CD4-positive, alpha-beta memory T cell (primary cell): ENCODE results near the gene IL20RB. TPM values are rescaled to one million over a fixed set of nuclear protein-coding genes. Genes with fewer than 3 reads are reported as not detected.
"Not testable (repeated sequence)": the region's sequence is repeated elsewhere in the genome, so short reads cannot be mapped to it uniquely, and the experiment has no call there.

Experiments
- CTCF ChIA-PET: fragments of 350-600 bp; sonication (Branson Sonifier 250); formaldehyde crosslinking; loops from one replicate; lab custom pipeline; 2021; ENCODE audit warnings: inconsistent platforms; ENCODE audit not compliant: partially characterized antibody; lab: Charles Lee
- POLR2A ChIA-PET: fragments of 350-600 bp; sonication (Branson Sonifier 250); formaldehyde crosslinking; loops from one replicate; lab custom pipeline; 2021; ENCODE audit not compliant: partially characterized antibody; lab: Charles Lee
- DNase-seq, 5 donors: peaks; one replicate each; pipeline versions ENCODE4 v3.0.0 to v3.0.0-alpha.2; 2020 to 2022; ENCODE audit warnings: mixed read lengths in 1 of 5
- H3K27ac ChIP-seq: one replicate; pipeline ENCODE4 v1.7.0; 2013; ENCODE audit warnings: low read depth, low read length
- H3K27me3 ChIP-seq: 2 replicates; pipeline ENCODE4 v1.7.0; 2013; ENCODE audit warnings: mild to moderate bottlenecking, low read length, moderate library complexity; ENCODE audit not compliant: insufficient read depth
- H3K36me3 ChIP-seq: 2 replicates; pipeline ENCODE4 v1.7.0; 2013; ENCODE audit warnings: mild to moderate bottlenecking, low read length, moderate library complexity; ENCODE audit not compliant: insufficient read depth
- H3K4me1 ChIP-seq: 2 replicates; pipeline ENCODE4 v1.7.0; 2013; ENCODE audit warnings: mild to moderate bottlenecking, low read length, moderate library complexity; ENCODE audit not compliant: insufficient read depth
- H3K4me3 ChIP-seq, 2 donors: one replicate each; pipeline ENCODE4 v1.7.0; 2013; ENCODE audit warnings: low read length in 2 of 2, mild to moderate bottlenecking in 1 of 2
- H3K9me3 ChIP-seq, 2 donors: one replicate each; pipeline ENCODE4 v1.7.0; 2013; ENCODE audit warnings: low read length in 2 of 2, control low read depth in 1 of 2; ENCODE audit not compliant: control insufficient read depth in 1 of 2
- H3K27ac Mint-ChIP-seq, 7 donors: one replicate each; pipeline ENCODE4 v1.8.0; 2020 to 2021; ENCODE audit warnings: mixed read lengths in 7 of 7, mild to moderate bottlenecking in 6 of 7, inconsistent platforms in 3 of 7, moderate library complexity in 3 of 7
- H3K27me3 Mint-ChIP-seq, 2 donors: one replicate each; pipeline ENCODE4 v1.8.0; 2020 to 2021; ENCODE audit warnings: mixed read lengths in 2 of 2
- H3K36me3 Mint-ChIP-seq, 2 donors: one replicate each; pipeline ENCODE4 v1.8.0; 2020 to 2021; ENCODE audit warnings: mixed read lengths in 2 of 2, inconsistent platforms in 1 of 2, mild to moderate bottlenecking in 1 of 2
- H3K4me1 Mint-ChIP-seq, 4 donors: one replicate each; pipeline ENCODE4 v1.8.0; 2020 to 2021; ENCODE audit warnings: mixed read lengths in 4 of 4, mild to moderate bottlenecking in 1 of 4
- H3K4me3 Mint-ChIP-seq, 8 donors: one replicate each; pipeline ENCODE4 v1.8.0; 2020 to 2021; ENCODE audit warnings: mixed read lengths in 8 of 8, mild to moderate bottlenecking in 7 of 8, moderate library complexity in 6 of 8, inconsistent platforms in 3 of 8
- H3K9me3 Mint-ChIP-seq, 8 donors: one replicate each; pipeline ENCODE4 v1.8.0; 2020 to 2021; ENCODE audit warnings: mixed read lengths in 8 of 8, mild to moderate bottlenecking in 5 of 8, inconsistent platforms in 3 of 8, moderate library complexity in 1 of 8
- intact Hi-C: fragments of 100-400 bp; cut with micrococcal nuclease; formaldehyde crosslinking; loops from one replicate; pipeline ENCODE4 v1.15.1; 2023
- polyA plus RNA-seq, 2 donors: library from polyadenylated mRNA; unstranded; fragments of 300-500 nt; fragmentation: Illumina TruSeq; gene quantifications; one replicate each; pipeline ENCODE4 v1.2.3, GENCODE V29; 2021
- total RNA-seq, 2 experiments: library from RNA; stranded (reverse); gene quantifications; one replicate each; pipeline ENCODE4 v1.2.3, GENCODE V29; 2021

The IL20RB gene
- total and polyA plus RNA-seq, 4 experiments from 2014 or later, result 1.4 to 2.7 (median 1.5) TPM; not detected in 1

DNA sequence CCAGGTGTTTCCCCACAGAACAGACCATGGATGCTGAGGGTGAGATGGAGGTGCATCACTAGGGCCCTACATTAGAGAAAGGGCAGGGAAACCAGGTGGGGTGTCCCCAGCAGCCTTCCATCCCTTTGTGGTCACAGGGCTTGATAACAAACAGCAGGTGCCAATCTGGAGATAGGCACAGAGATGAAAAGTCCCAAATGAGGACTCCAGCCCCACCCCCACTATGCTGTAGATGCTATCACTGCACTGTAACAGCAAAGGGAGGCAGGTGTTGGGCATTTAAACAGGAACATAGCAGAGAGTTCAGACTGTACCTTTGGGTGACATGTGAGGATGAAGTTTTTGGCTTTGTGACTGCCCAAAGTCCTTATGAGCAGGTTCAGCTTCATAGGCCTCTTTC is 21.4 kb downstream of the IL20RB start:
- no peak for DNase-seq
- no peaks in the 10 kb centered on the region for H3K4me1 ChIP-seq
- H3K4me3 ChIP-seq, result no peak overlapping the region
- H3K4me3 Mint-ChIP-seq, result no peak overlapping the region
- H3K36me3 ChIP-seq, result no peaks in the 10 kb centered on the region
- no peak overlapping the region for H3K27ac ChIP-seq
- H3K4me1 Mint-ChIP-seq, result no peaks in the 10 kb centered on the region
- ChIA-PET POLR2A (no interaction called here), CTCF (interaction anchor here (0.9 kb wide), 1 partner anchor 117 kb away, joined by 3 read pairs; the partner anchor contains the start of gene NCK1)
- H3K27ac Mint-ChIP-seq, result no peak overlapping the region
- intact Hi-C loops, result no loop called here
- no peaks in the 10 kb centered on the region for H3K27me3 Mint-ChIP-seq
- no peaks in the 10 kb centered on the region for H3K9me3 ChIP-seq
- H3K9me3 Mint-ChIP-seq, result peaks cover 0 to 17% (median 10%) of the 10 kb centered on the region in 8 donors
- peaks cover 3 to 18% of the 10 kb centered on the region in 2 donors for H3K36me3 Mint-ChIP-seq
- no peaks in the 10 kb centered on the region for H3K27me3 ChIP-seq

DNA sequence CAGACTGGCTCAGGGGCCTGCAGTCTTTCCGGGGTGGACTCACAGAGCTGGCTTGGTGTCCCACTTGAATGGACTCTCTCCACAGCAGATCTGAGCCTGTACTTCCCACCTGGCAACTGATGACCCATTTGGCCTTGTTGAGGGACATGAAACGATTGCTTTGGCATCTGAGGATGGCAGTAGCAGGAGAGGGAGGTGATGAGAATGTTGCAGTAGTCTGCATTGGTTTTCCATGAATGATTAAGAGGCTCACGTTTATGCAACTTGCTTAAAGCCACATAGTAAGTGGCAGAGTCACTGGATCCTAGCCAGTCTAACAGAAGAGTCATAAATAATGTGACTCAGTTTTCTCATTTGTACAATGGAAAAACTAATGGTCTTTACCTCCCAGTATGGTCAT is 21.9 kb downstream of the IL20RB start:
- Mint-ChIP-seq H3K36me3 (peaks cover 3 to 16% of the 10 kb centered on the region in 2 donors), H3K4me3 (no peak overlapping the region), H3K27ac (no peak overlapping the region), H3K4me1 (peaks cover 0 to 2% (median 0%) of the 10 kb centered on the region in 4 donors), H3K27me3 (no peaks in the 10 kb centered on the region), H3K9me3 (peaks cover 0 to 13% (median 5%) of the 10 kb centered on the region in 8 donors)
- no peak for DNase-seq
- H3K27ac ChIP-seq, result no peak overlapping the region
- H3K4me1 ChIP-seq, result no peaks in the 10 kb centered on the region
- CTCF ChIA-PET, result no interaction called here
- intact Hi-C loops, result no loop called here
- H3K4me3 ChIP-seq, result no peak overlapping the region
- POLR2A ChIA-PET, result no interaction called here
- H3K36me3 ChIP-seq, result no peaks in the 10 kb centered on the region
- H3K27me3 ChIP-seq, result no peaks in the 10 kb centered on the region
- no peaks in the 10 kb centered on the region for H3K9me3 ChIP-seq

DNA sequence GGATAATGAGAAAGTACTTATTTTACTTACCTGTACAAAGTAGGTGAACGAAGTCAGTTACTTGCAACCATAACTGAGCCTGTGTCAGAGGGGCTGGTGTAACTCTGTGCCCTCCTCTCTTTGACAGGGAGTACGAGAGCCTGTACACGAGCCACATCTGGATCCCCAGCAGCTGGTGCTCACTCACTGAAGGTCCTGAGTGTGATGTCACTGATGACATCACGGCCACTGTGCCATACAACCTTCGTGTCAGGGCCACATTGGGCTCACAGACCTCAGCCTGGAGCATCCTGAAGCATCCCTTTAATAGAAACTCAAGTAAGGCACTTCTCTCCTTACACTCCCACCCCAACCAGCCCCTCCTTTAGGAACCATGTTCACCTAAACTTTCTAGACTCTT is 24.2 kb downstream of the IL20RB start:
- H3K4me1 Mint-ChIP-seq, result peaks cover 0 to 5% (median 1%) of the 10 kb centered on the region in 4 donors
- Histone ChIP-seq H3K27me3 (no peaks in the 10 kb centered on the region), H3K4me1 (no peaks in the 10 kb centered on the region), H3K4me3 (no peak overlapping the region), H3K36me3 (no peaks in the 10 kb centered on the region), H3K9me3 (no peaks in the 10 kb centered on the region), H3K27ac (no peak overlapping the region)
- no peak overlapping the region for H3K27ac Mint-ChIP-seq
- H3K9me3 Mint-ChIP-seq, result no peaks in the 10 kb centered on the region
- H3K27me3 Mint-ChIP-seq, result no peaks in the 10 kb centered on the region
- peaks cover 2 to 11% of the 10 kb centered on the region in 2 donors for H3K36me3 Mint-ChIP-seq
- no peak overlapping the region for H3K4me3 Mint-ChIP-seq
- CTCF ChIA-PET, result no interaction called here
- DNase-seq, result no peak
- POLR2A ChIA-PET, result no interaction called here
- intact Hi-C loops, result no loop called here

- intact Hi-C loops, result no loop called here
- CTCF ChIA-PET, result no interaction called here
- POLR2A ChIA-PET, result no interaction called here
These were observed 24.8 kb downstream of the IL20RB start for GRCh38 chr3:136982520-136983138.

DNA sequence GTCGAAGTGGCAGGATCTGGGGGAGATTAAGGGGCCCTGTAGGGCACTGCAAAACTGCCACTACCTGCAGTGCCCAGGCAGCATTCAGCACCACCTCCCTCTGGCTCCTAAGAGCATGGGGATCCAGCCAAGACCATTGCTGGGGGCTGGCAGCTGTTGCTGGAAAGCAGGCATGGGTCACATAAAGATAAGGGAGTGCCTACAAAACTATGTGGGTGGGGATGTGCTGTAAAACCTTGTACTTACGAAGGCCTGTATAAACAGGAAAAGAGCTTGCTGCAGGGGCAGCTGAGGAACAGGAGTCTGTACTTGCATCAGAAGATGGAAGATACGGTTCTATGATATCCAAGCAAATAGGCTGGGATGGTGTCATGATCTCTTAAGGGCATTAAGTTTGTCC is 27.1 kb downstream of the IL20RB start:
- H3K36me3 ChIP-seq, result no peaks in the 10 kb centered on the region
- H3K9me3 Mint-ChIP-seq, result no peaks in the 10 kb centered on the region
- POLR2A ChIA-PET, result no interaction called here
- H3K4me3 Mint-ChIP-seq, result peak overlapping the region in 1 of 8 donors; percentile 49
- intact Hi-C loops, result no loop called here
- H3K36me3 Mint-ChIP-seq, result peaks cover 2 to 11% of the 10 kb centered on the region in 2 donors
- no peaks in the 10 kb centered on the region for H3K27me3 ChIP-seq
- H3K4me1 Mint-ChIP-seq, result peaks cover 0 to 5% (median 1%) of the 10 kb centered on the region in 4 donors
- H3K27ac Mint-ChIP-seq, result peak overlapping the region in 2 of 7 donors; percentile 41 to 70
- H3K27me3 Mint-ChIP-seq, result no peaks in the 10 kb centered on the region
- no peak for DNase-seq
- no peak overlapping the region for H3K27ac ChIP-seq
- H3K4me3 ChIP-seq, result no peak overlapping the region
- CTCF ChIA-PET, result no interaction called here
- H3K9me3 ChIP-seq, result no peaks in the 10 kb centered on the region
- no peaks in the 10 kb centered on the region for H3K4me1 ChIP-seq

More at GRCh38 chr3:136982520-136983138, 24.8 kb downstream of the IL20RB start:
- no peak overlapping the region for H3K27ac ChIP-seq
- H3K9me3 ChIP-seq, result no peaks in the 10 kb centered on the region
- H3K27me3 ChIP-seq, result no peaks in the 10 kb centered on the region
- H3K27me3 Mint-ChIP-seq, result no peaks in the 10 kb centered on the region
- H3K36me3 Mint-ChIP-seq, result peaks cover 2 to 11% of the 10 kb centered on the region in 2 donors
- peaks cover 0 to 5% (median 1%) of the 10 kb centered on the region in 4 donors for H3K4me1 Mint-ChIP-seq
- no peak for DNase-seq
- H3K36me3 ChIP-seq, result no peaks in the 10 kb centered on the region
- no peak overlapping the region for H3K27ac Mint-ChIP-seq
- H3K4me3 Mint-ChIP-seq, result no peak overlapping the region
- no peaks in the 10 kb centered on the region for H3K4me1 ChIP-seq
- H3K9me3 Mint-ChIP-seq, result no peaks in the 10 kb centered on the region
- H3K4me3 ChIP-seq, result no peak overlapping the region

GRCh38 chr3:136987398-136987980 is 29.7 kb downstream of the IL20RB start:
- H3K27me3 ChIP-seq, H3K4me3 Mint-ChIP-seq, CTCF ChIA-PET, H3K9me3 ChIP-seq, H3K4me1 Mint-ChIP-seq, H3K4me3 ChIP-seq, H3K36me3 Mint-ChIP-seq, H3K4me1 ChIP-seq, H3K36me3 ChIP-seq, H3K27ac Mint-ChIP-seq, intact Hi-C loops, POLR2A ChIA-PET, H3K9me3 Mint-ChIP-seq, H3K27me3 Mint-ChIP-seq, H3K27ac ChIP-seq, DNase-seq: not testable (repeated sequence)

GRCh38 chr3:136988651-136989050 is 30.9 kb downstream of the IL20RB start:
- intact Hi-C loops, result no loop called here
- no peaks in the 10 kb centered on the region for H3K4me1 ChIP-seq
- H3K4me1 Mint-ChIP-seq, result peaks cover 0 to 7% (median 1%) of the 10 kb centered on the region in 4 donors
- POLR2A ChIA-PET, result interaction anchor here (1.4 kb wide), 1 partner anchor 127 kb away, joined by 3 read pairs; the partner anchor contains the start of gene NCK1
- no peaks in the 10 kb centered on the region for H3K9me3 ChIP-seq
- no peak for DNase-seq
- no peak overlapping the region for H3K4me3 Mint-ChIP-seq
- H3K9me3 Mint-ChIP-seq, result no peaks in the 10 kb centered on the region
- H3K27me3 ChIP-seq, result no peaks in the 10 kb centered on the region
- H3K27me3 Mint-ChIP-seq, result no peaks in the 10 kb centered on the region
- no peaks in the 10 kb centered on the region for H3K36me3 ChIP-seq
- no peak overlapping the region for H3K27ac Mint-ChIP-seq
- H3K36me3 Mint-ChIP-seq, result peaks cover 2 to 5% of the 10 kb centered on the region in 2 donors
- CTCF ChIA-PET, result no interaction called here
- no peak overlapping the region for H3K27ac ChIP-seq
- H3K4me3 ChIP-seq, result no peak overlapping the region
